Measurements from ENCODE around the gene AIMP2. TPM values are rescaled to one million over a fixed set of nuclear protein-coding genes. Genes with fewer than 3 reads are reported as not detected.
"Not testable (repeated sequence)": the region's sequence is repeated elsewhere in the genome, so short reads cannot be mapped to it uniquely, and the experiment has no call there.

Gene AIMP2
- polyA plus RNA-seq, 1 donor (not counting 4 experiments of a cell fraction or from before 2014, with no cell fraction given) = 71.0 TPM

- peaks cover 12% of the 10 kb centered on the region for H3K4me1 ChIP-seq (ENCODE audit: control insufficient read depth, extremely low read depth, insufficient read depth, low read length)
Measured at GRCh38 chr7:5997210-5997808, 11.8 kb upstream of the AIMP2 start.

DNA sequence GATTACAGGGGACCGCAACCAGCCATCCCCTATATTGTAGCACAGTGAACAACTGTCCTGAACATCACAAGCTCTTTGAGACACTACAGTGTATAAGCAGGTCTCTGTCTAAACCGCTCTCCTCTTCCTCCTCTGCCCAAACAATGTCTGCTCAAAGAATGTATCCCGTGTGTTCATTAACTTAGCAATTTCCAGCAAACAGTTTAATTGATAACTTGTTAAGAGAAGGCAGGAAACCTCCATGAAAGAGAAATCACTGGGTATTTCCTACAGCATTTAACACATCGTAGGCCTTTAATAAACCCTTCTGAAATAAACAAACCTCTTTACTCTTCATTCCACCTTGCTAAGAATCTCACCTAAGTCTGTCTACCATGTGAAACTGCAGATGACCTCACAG lies 1.7 kb upstream of the AIMP2 start:
- Histone ChIP-seq H2AFZ (ENCODE audit: control insufficient read depth, low read length) (no peak overlapping the region), H3K9me1 (ENCODE audit: control insufficient read depth, extremely low read depth, insufficient read depth, low read length) (no peaks in the 10 kb centered on the region), H3K79me2 (ENCODE audit: control insufficient read depth, insufficient read depth, low read length) (peaks cover 28% of the 10 kb centered on the region), H3K9ac (ENCODE audit: control insufficient read depth, extremely low read depth, insufficient read depth, low read length) (no peak overlapping the region), H3K36me3 (ENCODE audit: control insufficient read depth in 2 of 2, extremely low read depth in 1 of 2, insufficient read depth in 2 of 2, low read length in 2 of 2) (peaks cover 4 to 5% of the 10 kb centered on the region in 2 experiments), H3K4me3 (ENCODE audit: control insufficient read depth in 2 of 3, extremely low read depth in 1 of 3, insufficient read depth in 2 of 3, low read depth in 1 of 3, low read length in 3 of 3) (peak overlapping the region in 1 of 3 experiments; percentile 84), H3K4me2 (ENCODE audit: control insufficient read depth, extremely low read depth, insufficient read depth, low read depth, low read length) (peak overlapping the region; percentile 61), H3K27me3 (ENCODE audit: control insufficient read depth, extremely low read depth, insufficient read depth, low read length) (no peaks in the 10 kb centered on the region), H3K4me1 (ENCODE audit: control insufficient read depth, extremely low read depth, insufficient read depth, low read length) (peaks cover 5% of the 10 kb centered on the region), H4K20me1 (ENCODE audit: control insufficient read depth, extremely low read depth, insufficient read depth, low read length) (no peaks in the 10 kb centered on the region), H3K9me3 (ENCODE audit: control insufficient read depth, low read depth, low read length) (no peaks in the 10 kb centered on the region), H3K27ac (ENCODE audit: control insufficient read depth, insufficient read depth, low read length) (no peak overlapping the region)
- DNase-seq (ENCODE audit: low read depth, low spot score) = no peak
- FAIRE-seq = no peak
- no peak for TF ChIP-seq EZH2 (IDR thresholded peaks at IDR 0.05; ENCODE audit: low read length)
- no peak for TF ChIP-seq CTCF (optimal IDR thresholded peaks at IDR 0.05 in 1 of 3, IDR thresholded peaks at IDR 0.05 in 1 of 3, conservative IDR thresholded peaks at IDR 0.05 in 1 of 3; ENCODE audit: extremely low read depth in 1 of 3, insufficient read depth in 2 of 3, low read length in 3 of 3)
- dilution Hi-C loops (cut with MboI; ENCODE audit: extremely low pct_ligation_motif_present, low sequenced_read_pairs) = no loop called here

More at GRCh38 chr7:5997210-5997808, 11.8 kb upstream of the AIMP2 start:
- no peak overlapping the region for H3K9ac ChIP-seq (ENCODE audit: control insufficient read depth, extremely low read depth, insufficient read depth, low read length)
- no peak overlapping the region for H2AFZ ChIP-seq (ENCODE audit: control insufficient read depth, low read length)
- dilution Hi-C loops (cut with MboI; ENCODE audit: extremely low pct_ligation_motif_present, low sequenced_read_pairs) = no loop called here
- no peaks in the 10 kb centered on the region for H3K9me3 ChIP-seq (ENCODE audit: control insufficient read depth, low read depth, low read length)
- H4K20me1 ChIP-seq (ENCODE audit: control insufficient read depth, extremely low read depth, insufficient read depth, low read length) = peaks cover 3% of the 10 kb centered on the region
- DNase-seq (ENCODE audit: low read depth, low spot score) = no peak
- no peak overlapping the region for H3K4me3 ChIP-seq (ENCODE audit: control insufficient read depth in 2 of 3, extremely low read depth in 1 of 3, insufficient read depth in 2 of 3, low read depth in 1 of 3, low read length in 3 of 3)
- H3K27ac ChIP-seq (ENCODE audit: control insufficient read depth, insufficient read depth, low read length) = no peak overlapping the region
- no peak overlapping the region for H3K4me2 ChIP-seq (ENCODE audit: control insufficient read depth, extremely low read depth, insufficient read depth, low read depth, low read length)
- no peak for FAIRE-seq
- H3K79me2 ChIP-seq (ENCODE audit: control insufficient read depth, insufficient read depth, low read length) = no peaks in the 10 kb centered on the region
- H3K36me3 ChIP-seq (ENCODE audit: control insufficient read depth in 2 of 2, extremely low read depth in 1 of 2, insufficient read depth in 2 of 2, low read length in 2 of 2) = peaks cover 8 to 11% of the 10 kb centered on the region in 2 experiments
- no peaks in the 10 kb centered on the region for H3K9me1 ChIP-seq (ENCODE audit: control insufficient read depth, extremely low read depth, insufficient read depth, low read length)
- TF ChIP-seq CTCF (optimal IDR thresholded peaks at IDR 0.05 in 1 of 3, IDR thresholded peaks at IDR 0.05 in 1 of 3, conservative IDR thresholded peaks at IDR 0.05 in 1 of 3; ENCODE audit: extremely low read depth in 1 of 3, insufficient read depth in 2 of 3, low read length in 3 of 3) = peak; percentile 33 to 50 (median 48)
- TF ChIP-seq EZH2 (IDR thresholded peaks at IDR 0.05; ENCODE audit: low read length) = no peak
- H3K27me3 ChIP-seq (ENCODE audit: control insufficient read depth, extremely low read depth, insufficient read depth, low read length) = no peaks in the 10 kb centered on the region

- H3K9me3 ChIP-seq (ENCODE audit: control insufficient read depth, low read depth, low read length); H3K27me3 ChIP-seq (ENCODE audit: control insufficient read depth, extremely low read depth, insufficient read depth, low read length); H3K9me1 ChIP-seq (ENCODE audit: control insufficient read depth, extremely low read depth, insufficient read depth, low read length); DNase-seq (ENCODE audit: low read depth, low spot score); FAIRE-seq; dilution Hi-C loops (cut with MboI; ENCODE audit: extremely low pct_ligation_motif_present, low sequenced_read_pairs); H4K20me1 ChIP-seq (ENCODE audit: control insufficient read depth, extremely low read depth, insufficient read depth, low read length); H3K4me1 ChIP-seq (ENCODE audit: control insufficient read depth, extremely low read depth, insufficient read depth, low read length); H3K36me3 ChIP-seq (ENCODE audit: control insufficient read depth in 2 of 2, extremely low read depth in 1 of 2, insufficient read depth in 2 of 2, low read length in 2 of 2): not testable (repeated sequence)
- Histone ChIP-seq H3K4me2 (ENCODE audit: control insufficient read depth, extremely low read depth, insufficient read depth, low read depth, low read length) (peak overlapping the region; percentile 61), H3K79me2 (ENCODE audit: control insufficient read depth, insufficient read depth, low read length) (peaks cover 33% of the 10 kb centered on the region), H2AFZ (ENCODE audit: control insufficient read depth, low read length) (peak overlapping the region; percentile 8), H3K9ac (ENCODE audit: control insufficient read depth, extremely low read depth, insufficient read depth, low read length) (peak overlapping the region; percentile 90), H3K27ac (ENCODE audit: control insufficient read depth, insufficient read depth, low read length) (peak overlapping the region; percentile 77), H3K4me3 (ENCODE audit: control insufficient read depth in 2 of 3, extremely low read depth in 1 of 3, insufficient read depth in 2 of 3, low read depth in 1 of 3, low read length in 3 of 3) (peak overlapping the region; percentile 68 to 84 (median 82))
Measured at GRCh38 chr7:6007835-6008590, 1.1 kb upstream of the AIMP2 start.
